ENCODE measurements around the gene TRPC3.
"Not testable (repeated sequence)": the region's sequence is repeated elsewhere in the genome, so short reads cannot be mapped to it uniquely, and the experiment has no call there.

The TRPC3 gene

DNA sequence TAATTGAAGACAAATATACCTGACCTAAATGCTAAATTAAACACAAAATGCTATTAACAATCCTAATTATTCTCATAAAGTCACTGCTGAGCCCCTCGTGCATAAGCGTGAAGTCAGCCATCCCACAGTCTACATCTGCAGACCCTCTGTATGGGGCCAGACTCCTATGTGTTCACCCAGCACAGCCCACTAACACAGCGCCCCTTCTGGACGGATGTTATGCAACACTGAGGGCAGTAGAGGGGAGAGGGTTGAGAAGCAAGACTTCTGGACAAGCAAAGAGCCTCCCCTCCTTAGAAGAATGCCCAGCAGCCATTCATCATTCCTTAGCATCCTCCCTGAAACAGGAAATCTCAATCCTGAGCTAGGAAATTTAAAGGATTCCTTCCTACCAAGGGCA lies 7.9 kb downstream of the TRPC3 start:
- DNase-seq, result no peak

DNA sequence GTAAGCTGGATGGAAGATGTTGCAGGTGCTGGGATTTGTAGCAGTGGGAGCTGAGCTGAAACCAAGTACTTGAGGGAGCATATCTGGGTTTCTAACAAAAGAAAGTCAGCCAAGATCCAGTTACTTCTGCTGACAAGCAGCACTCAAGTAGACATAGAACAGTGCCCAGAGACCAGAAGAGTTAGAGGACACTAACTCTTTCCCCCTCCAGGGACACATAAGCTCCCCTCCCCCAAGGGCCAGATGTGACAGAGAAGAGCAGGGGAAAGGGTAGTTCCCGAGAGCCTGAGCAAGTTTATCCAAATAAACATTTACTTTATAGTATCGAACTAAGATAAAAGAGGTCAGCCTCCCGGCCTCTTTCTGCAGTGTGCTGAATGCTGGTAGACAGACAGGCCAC lies 12.2 kb downstream of the TRPC3 start:
- no peak for DNase-seq

DNA sequence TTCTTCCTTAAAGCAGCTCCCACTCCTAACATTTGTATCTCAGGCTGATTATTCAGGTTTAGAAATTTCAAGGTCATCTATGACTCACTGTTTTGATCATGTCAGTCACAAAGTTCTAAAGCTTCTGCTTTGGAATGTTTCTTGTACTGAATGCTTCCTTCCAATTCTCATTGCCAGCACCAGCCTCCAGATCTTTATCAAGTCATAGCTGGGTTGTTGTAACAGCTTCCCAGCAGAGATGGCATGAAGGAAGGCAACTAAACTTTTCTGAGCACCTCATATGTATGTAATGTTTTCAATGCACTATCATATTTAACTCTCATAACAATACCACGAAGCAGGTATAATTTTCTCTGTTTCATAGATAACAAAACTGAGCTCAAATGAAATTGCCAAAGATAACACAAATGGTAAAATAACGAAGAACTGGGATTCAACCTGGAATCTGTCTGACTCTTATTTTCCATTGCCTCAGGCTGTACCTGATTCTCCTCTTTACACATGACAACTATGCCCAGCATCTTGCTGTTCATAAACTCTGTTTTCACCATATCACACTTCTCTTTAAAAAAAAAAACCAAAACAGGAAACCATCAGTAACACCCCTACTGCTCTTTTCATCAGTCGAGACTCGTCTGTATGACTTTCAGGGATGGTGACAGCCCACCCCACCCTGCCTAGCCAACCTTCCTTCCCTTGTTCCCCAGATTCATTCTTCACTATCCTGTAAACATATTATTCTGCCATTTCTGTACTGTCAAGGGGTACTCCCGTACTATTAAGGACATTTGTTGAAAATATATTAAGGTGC lies 13.4 kb downstream of the TRPC3 start:
- no peak for DNase-seq

DNA sequence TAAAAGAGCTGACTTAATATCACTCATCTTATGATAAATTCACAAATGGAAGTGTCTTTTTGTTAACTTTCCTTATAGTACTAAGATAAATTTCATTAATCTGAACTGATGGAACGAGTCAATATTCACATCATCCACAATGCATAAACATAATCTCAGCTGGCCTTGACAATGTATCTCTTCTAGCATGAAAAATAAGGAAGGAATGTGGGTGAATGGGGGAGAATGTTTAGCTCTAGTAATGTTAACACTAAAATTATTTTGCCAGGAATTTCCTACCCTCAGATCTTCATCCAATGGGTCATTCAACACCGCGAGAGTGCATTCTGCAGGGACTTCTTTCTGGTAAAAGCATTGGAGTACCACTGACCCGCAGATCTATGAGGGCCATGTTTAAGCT lies 15.8 kb downstream of the TRPC3 start:
- no peak for DNase-seq

DNA sequence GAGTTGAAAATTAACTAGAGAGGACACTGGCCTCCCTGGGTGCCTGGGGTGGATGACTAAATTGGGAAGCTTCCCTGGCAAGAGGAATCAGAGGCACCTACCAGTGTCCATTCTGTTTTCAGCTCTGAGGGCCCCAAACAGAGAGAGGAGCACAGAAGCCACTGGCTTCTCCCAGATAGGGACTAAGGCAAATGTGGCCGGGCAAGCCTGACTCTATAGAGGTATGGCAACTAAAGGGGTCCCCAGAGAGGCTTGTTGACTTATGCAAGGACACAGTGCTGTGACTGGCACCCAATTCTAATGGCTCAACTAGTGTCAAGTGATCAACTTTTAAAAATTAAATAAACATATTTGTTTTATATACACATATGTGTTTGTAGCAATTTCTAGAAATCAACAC lies 17.2 kb downstream of the TRPC3 start:
- no peak for DNase-seq

DNA sequence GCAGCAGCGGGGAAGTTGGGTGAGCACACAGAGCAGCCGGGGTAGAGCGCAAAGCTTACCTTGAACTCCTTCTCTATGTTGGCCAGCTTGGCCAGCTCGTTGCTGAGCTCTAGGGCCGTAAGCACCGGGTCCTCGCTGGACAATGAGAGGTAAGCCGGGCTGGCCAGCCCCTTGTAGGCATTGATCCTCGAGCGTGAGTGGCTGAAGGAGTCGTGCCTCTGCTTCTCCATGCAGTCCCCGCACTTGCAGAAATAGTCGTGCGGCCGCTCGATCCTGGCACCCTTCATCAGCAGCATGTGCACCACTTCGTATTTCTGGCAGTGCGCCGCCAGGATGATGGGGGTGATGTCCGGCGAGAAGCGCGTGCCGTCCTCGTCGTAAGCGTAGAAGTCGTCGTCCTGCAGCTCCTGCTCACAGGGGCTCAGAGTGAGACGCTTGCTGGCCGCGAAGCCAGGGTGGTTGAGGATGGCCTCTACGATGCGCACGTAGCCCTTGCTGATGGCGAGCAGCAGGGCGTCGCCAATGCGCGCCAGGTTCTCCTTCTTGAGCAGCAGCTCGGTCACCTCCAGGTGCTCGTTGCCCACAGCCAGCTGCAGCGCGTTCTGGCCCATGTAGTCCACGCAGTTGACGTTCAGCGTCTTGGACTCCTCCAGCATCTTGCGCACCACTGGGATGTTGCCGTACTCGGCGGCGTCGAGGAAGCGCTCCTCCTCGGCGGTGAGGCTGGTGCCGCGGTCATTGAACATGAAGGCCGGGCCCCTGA lies 19.5 kb downstream of the TRPC3 start:
- no peak for DNase-seq

DNA sequence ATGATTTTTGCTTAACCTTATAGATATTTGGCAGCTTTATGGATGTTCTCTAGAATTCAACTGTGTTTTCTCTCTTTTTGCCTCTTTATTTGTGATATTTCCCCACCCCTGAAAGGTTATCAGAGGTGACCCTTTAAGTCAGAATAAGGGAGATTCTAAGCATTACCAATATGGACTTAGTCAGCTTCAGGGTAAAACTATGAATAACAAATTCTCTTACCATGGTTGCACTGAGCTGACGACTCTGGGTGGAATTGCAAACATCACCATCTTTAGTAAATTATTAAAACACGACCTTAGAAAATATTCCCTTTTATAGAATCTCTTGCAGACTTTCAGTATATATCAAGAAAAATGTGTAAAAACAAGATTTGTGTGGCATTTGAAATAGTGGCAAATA lies 21.6 kb downstream of the TRPC3 start:
- DNase-seq, result no peak

DNA sequence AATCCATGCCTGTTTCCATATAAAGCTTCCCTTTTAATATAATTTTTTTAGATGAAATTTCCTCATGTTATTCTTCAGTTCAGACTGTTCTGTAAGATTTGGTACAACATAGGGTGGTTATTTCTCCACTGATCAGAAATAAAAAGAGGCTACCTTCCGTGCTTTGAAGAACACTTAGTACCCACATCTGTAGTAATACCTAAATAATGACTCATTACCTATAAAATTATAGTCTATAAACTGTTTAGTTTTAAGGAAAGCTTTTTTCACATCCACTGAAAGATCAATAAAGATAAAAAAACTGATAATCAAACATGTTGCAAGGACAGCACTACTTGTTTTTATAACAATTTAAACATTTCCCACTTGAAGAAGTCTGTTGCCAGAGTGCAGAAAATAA lies 23.9 kb downstream of the TRPC3 start:
- DNase-seq, result no peak

DNA sequence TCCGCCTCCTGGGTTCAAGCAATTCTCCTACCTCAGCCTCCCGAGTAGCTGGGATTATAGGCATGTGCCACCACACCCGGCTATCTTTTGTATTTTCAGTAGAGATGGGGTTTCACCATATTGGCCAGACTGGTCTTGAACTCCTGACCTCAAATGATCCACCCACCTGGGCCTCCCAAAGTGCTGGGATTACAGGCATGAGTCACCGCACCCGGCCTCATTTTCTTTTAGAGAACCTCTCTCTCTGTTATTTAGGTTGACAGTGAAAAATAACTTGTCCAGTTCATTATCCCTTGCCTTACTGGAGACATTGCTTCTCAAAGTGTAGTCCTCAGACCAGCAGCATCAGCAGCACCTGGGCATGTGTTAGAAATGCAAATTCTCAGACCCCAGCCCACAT lies 25.4 kb downstream of the TRPC3 start:
- DNase-seq, result not testable (repeated sequence)

DNA sequence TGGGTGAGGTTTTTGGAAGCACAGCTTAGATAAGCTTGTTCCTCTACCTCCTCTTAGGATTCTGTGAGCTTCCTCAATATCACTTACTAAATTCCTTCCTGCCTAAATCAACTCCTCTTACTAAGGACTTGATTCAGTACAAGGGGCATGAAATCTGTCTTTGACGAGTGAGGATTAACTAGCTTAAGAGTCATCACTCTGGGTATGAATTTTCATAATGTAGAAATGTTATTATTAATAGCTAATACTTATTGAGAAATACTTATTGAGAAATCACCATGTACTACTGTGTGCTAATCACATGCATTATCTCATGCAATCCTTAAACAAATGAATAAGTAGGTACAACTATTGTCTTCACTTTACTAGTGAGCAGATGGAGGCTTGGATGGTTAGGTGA lies 28.6 kb downstream of the TRPC3 start:
- DNase-seq, result no peak

DNA sequence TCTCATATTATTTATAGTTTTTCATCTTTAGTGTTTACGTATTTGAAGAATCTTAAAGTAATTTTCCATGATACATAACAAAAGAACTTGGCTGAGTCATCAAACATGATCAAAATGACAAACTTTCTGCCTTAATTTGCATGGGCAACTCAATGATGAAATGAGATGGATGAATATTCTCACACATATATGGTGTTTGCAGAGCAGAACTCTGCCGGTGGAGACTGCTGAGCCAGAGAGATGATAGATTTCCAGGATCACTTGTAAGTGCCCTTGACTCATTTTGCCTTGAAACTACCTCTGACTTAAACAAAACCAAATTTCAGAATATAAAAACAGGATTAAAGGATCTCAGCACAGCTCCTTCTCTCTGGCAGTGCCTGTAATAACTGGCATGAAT lies 38.2 kb downstream of the TRPC3 start:
- no peak for DNase-seq

DNA sequence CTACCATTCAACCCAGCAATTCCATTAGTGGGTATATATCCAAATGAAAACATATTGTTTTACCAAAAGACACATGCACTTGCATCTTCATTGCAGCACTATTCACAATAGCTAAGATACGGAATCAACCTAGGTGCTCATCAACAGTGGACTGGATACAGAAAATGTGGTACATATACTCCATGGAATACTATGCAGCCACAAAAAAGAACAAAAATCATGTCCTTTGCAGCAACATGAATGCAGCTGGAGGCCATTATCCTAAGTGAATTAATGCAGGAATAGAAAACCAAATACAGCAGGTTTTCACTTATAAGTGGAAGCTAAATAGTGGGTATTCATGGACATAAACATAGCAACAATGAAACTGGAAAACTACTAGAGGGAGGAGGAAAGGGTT lies 43.5 kb downstream of the TRPC3 start:
- DNase-seq, result no peak

DNA sequence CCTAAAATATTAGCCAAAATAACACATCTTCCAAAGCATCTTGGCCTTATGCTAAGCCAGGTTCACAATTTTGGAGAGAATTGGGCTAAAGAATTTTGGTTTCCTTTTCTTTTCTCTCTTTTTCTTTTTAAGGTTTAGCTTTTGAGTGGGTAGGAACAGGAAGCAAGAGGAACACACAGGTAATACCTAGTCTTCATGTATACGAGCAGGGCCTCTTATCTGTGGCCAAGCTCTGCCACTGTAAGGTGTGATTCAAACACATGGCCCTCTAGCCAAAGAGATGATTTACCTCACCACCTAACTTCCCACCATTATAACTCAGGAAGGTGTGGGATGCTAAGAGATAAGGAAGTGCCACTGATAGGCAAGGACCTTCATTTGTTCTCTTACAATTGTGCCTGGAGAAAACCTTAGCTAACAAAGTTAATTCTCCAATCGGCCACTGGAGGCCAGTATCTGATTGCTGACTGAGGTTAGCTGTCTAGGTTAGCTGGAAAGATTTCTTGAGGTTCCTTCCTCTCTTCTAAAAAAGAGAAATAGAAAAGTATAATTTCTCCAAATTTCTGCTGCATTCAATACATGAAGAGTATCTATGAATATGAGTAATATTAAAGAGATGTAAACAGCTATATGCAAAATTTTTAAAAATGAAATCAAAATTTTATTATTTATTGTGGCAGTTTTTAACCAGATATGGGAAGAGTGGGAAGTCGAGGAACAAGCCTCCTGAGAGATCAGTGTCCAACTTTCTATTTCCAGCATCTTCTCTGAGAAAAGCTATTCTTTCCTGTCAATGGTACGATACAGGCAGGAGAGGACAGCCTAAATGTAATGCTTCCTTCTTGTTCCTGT lies 51.5 kb downstream of the TRPC3 start:
- DNase-seq, result peak in 1 of 2 experiments; percentile 38

DNA sequence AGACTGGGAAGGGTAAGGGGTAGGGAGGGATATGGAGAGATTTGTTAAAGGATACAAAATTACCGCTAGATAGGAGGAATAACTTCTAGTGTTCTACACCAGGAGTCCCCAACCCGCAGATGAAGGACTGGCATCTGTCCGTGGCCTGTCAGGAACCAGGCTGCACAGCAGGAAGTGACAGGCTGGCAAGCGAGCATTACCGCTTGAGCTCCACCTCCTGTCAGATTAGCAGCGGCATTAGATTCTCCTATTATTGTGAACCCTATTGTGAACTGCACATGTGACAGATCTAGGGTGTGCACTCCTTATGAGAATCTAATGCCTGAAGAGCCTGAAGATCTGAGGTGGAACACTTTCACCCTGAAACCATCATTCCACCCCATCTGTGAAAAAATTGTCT lies 53.7 kb downstream of the TRPC3 start:
- DNase-seq, result peak; percentile 40 to 60

DNA sequence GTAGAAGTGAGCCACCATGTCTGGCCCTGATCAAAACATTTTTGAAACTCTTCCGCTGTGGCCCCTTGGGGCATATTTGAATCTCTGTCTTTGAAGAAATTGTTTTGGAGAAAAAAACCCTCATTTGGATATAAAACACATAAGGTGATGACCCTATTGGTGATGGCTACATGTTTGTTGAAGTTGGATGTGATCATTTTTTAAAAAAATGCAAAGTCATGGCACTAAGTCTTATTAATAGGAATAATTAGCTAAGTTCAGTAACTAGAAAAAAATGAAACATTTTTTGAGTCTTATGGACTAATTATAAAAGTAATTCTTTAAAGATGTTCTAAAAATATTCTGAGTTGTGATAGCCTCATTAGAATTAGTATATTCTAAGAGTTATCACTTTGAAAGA lies 63.7 kb downstream of the TRPC3 start:
- no peak for DNase-seq

DNA sequence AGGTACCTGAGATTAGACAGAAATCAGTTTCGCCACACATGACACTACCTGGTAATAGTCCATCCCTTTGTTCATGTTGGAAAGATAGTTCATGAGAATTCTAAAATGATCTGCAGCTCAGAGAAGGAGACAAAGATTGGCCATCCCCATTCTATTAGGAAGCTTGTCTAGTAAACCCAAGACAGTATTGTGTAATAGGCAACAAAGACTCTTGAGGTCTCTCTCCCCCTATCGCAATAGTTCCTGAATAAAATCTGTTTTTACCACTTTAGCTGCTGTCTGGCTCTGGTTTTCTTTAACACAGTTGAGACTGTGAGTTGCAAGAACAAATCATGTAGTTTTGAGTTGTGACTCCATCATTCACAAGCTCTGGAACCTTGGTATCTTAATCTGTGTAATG lies 66.7 kb downstream of the TRPC3 start:
- no peak for DNase-seq

DNA sequence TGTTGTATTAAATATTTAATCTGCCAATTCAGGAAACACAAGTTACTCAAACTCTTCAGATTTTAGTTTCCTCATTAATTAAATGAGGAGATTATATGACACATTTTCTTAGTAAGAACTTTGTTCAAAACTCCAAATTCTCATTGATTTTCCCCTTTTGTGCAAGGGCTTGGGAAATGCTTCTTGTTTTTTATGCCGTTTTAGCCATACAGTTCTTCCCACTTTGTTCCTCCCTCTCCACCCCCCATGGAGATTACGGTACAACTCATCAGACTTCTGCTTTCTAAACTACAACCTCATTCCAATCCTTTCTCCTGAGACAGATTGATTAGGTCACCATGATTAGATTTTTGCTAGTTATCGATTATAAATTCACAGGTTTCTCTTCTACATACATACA lies 70.7 kb downstream of the TRPC3 start:
- DNase-seq, result no peak

DNA sequence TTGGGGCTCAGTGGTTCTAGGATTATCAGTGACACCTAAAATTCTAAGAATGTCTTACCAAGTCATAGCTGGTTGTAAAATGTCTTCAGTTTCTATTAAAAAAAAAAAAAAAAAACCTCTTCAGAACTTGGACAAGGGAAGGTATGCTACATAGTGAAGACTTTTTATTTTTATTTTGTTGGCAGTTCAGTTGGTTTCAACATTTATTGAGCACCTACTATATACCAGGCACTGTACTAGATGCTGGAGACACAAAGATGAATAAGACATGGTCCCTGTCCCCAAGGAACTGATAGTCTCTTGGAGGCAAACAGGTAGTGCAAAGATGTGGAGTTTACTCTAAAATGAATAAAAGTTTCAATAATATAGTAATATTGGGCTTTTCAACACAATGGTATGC lies 72.7 kb downstream of the TRPC3 start:
- DNase-seq, result no peak

DNA sequence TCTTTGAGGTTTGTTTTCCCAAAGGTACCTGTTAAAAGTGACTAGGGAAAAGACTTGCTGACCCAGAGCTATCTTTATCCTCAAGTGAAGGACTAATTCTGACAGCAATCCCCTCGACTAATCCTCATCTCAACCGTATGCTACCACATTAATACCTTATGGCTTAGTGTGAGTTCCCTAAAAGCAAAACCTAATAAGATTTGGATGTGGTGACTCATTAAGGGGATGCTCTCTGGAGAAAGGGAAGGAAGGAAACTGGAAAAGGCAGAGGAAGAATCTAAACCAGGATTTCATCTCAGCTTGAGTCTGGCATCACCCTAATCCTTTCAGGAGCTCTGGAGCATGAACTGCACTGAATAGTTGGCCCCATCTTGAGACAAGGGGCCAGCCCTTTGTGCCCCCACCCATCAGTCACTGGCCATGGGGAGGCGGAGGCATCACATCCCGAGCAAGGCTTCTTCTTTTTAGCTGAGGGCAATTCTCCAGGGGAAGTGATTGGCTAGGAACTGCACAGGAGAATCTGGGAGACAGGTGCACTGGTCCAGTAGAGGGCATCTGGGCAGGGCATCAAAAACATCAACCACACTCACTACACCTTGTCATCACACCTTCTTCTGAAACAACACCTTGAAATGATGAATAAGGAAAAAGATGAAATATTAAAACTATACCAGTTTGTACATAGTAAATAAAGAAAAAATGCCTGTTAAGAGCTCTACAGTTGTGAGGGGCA lies 74.7 kb downstream of the TRPC3 start:
- DNase-seq, result peak; percentile 65 to 85

DNA sequence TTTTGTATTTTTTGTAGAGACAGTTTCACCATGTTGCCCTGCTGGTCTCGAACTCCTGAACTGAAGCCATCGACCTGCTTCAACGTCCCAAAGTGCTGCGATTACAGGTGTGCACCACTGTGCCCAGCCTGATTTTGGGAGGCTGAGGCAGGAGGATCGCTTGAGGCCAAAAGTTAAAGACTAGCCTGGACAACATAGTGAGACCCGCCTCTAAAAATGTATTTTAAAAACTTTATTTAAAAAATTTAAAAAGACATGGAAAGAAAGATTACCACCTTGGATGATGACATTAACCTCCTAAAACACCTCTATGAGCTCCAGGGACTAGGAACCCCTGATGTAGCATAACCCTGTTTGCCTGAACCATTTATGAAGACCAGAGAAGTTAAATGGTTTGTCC lies 75.8 kb downstream of the TRPC3 start:
- DNase-seq, result no peak

DNA sequence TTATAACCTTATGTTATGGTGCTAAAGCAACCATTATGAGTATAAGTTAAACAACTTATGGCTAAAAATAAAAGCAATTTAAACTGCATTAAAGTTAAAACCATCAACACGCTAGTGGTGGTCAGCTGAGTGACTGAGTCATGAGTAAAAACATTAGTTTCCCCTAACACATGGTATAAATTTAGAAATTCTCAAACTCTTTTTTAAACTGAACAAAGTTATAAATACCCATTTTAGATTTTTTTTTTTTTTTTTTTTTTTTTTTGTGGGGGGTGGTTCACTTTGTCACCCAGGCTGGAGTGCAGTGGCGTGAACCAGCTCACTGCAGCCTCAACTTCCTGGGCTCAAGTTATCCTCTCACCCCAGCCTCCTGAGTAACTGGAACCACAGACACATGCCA lies 76.2 kb downstream of the TRPC3 start:
- no peak for DNase-seq

DNA sequence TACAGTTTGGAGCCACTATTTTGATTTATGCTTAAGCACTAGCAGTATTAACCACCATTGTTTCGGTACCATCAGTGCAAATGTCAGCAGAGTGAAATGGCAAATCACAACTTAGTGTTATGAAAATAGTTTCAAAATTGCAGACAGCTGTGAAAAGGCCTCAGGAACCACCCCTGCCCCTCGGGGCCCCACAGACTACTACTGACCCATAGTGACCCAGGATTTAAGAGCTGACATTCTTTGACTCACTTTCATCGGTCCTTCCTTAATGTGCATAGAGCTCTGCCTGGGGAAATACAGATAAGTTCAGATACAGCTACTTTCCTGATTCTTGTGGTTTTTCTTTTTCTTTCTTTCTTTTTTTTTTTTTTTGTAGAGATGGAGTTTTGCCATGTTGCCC lies 78.3 kb downstream of the TRPC3 start:
- no peak for DNase-seq
